Non-pigmented ciliary epithelial cell (primary cell): Measurements from ENCODE around the gene BAG2.

Experiments
- DNase-seq: peaks from one replicate; pipeline ENCODE4 v3.0.0-alpha.2; 2010; ENCODE audit warnings: low read depth

BAG2 gene

DNA sequence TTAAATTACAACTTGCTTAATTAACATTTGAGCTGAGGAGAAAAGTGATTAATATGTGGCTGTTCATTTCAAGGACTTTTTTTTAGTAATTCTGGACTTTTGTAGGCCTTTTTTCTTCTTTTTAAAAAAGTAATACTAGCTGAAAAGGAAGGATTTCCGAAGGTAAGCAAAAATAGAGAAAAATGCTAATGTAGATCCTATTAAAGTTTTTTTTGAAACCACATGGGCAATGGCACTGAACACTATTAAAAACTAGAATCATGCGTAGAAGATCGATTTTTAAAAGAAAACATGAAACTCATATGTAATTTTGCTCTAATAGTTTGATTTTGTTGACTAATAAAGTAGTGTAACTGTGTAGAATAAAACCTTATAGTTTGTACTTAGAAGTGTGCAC lies 2.4 kb downstream of the BAG2 start:
- DNase-seq: no peak

DNA sequence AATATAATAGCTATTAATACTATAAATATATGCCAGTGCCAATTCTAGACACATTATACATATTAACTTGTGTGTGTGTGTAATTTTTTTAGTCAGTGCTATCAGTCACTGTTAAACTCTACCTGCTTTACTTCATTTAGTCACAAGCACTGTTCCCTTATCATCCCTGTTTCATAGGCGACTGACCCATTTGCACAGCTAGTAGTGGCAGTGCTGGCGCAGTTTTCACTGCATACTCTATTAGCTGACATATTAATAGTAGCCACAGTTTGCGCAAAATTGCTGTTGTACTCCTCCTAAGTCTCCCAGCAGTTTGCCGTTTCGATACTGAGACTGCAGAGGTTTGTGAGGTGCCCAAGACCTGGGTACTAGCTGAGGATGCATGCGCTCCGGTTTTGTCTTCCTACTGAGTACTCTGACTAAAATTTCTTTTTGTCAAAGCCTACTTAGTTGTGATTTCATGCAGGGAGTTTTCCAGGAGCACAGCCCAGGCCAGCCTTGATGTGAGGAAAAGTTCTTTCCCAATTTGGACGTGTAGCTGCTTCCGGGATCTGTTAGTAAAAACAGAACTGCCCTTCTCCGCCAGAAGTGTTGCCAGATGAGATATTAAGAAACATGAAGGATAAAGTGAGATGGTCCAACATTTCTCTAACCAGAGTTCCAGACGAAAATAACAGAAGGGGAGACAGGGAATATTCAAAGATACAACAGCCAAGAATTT lies 5.6 kb downstream of the BAG2 start:
- no peak for DNase-seq

DNA sequence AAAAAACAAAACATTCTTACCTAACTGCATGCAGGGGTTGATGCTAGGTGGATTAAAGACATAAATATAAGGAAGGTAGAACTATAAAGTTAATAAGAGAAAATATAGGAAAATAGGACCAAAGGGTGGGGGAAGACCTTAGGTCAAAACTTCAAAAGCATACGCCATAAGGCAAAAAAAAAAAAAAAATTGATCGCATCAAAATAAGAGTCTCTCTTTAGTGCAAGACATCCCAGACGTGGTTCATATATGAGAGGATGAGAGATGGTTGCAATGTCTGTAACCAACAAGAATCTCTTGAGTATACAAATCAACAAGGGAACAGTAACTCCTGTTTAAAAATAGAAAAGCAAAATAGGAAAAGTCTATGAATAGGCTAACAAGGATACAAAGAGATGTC lies 8.5 kb downstream of the BAG2 start:
- no peak for DNase-seq

DNA sequence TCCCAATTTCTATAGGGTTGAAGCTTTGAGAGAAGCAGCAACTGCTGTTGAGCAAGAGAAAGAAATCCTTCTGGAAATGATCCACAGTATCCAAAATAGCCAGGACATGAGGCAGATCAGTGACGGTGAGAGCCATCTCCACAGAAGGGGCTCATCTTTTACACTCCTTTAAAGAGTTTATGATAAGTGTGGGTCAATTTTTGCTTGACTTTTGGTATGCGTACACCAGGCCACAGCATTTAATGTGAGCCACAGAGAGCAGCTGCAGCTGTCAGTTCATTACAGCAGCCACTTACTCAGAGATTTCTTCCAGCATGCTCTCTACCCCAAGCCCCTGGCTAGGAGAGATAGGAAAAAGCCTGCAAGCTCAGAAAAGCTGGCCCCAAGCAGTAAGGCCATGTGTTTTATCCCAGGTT lies 9.9 kb downstream of the BAG2 start:
- DNase-seq: no peak

DNA sequence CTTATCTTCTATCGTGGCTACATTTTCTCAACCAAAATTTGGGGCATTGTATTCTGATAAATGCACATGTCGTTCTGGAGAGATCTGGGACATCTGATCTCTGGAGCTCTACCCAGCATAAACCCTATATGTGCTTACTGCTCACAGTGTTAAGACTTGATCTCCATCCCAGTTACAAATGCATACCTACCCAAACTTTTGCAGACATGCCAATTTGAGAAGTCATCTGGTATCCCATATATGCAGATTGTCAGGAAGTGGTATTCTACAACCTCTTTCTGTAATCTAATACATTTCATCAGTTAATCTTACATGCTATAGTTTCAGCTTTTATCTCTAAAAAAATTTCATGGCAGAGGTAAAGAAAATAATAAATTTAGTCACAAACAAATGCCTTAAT lies 11.2 kb downstream of the BAG2 start:
- no peak for DNase-seq

DNA sequence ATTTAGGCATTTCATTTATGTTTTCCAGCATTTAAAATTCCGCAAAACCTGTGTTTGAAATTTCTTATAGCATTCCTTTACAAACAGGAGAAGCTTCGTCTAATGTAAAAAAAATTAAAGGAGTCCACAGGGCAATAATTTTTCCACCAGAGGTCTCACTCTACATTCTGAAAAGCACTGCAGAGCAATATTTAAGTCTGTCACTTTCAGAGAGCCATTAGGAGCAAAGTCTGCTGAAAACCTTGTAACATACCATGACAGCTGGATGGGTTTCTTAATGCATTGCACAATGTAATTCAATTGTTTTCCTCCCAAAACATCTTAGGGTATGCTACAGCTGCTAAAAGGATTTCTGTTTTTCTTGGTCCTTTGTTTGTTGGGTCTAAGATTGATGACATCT lies 18.0 kb downstream of the BAG2 start:
- DNase-seq: no peak

DNA sequence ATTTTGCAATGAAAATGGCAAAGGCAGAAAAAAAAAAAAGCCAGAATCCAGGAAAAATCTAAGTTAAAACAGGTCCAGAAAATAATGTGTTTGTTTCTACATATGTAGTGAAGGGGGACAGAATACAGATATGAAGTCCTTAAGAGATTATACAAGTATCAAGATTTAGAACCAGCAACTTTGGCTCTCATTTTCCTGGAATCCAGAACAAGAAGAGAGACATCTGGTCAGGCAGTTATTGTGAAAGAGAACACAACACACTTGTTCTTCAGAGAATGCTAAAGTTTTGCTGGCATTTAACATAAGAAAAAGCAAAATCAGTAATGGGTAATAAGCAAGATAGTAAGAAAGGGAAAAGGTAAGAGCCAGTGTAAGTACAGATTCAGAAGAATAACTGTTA lies 21.1 kb downstream of the BAG2 start:
- DNase-seq: no peak

DNA sequence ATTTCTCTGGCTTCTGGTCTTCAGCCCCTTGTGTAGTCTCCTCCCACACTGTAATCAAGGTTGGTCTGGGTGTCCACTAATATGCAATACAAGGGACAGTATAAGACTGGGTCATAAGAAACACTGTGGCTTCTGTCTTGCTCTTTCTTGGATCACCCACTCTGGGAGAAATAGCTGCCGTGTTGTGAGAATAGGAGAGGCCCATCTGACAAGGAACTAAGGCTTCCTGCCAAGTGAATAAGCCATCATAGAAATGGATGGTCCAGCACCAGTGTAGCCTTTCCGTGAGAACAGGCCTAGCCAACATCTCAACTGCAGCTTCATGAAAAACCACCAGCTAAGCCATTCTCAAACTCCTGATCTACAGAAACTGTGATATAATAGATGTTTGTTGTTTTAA lies 23.3 kb downstream of the BAG2 start:
- DNase-seq: no peak

DNA sequence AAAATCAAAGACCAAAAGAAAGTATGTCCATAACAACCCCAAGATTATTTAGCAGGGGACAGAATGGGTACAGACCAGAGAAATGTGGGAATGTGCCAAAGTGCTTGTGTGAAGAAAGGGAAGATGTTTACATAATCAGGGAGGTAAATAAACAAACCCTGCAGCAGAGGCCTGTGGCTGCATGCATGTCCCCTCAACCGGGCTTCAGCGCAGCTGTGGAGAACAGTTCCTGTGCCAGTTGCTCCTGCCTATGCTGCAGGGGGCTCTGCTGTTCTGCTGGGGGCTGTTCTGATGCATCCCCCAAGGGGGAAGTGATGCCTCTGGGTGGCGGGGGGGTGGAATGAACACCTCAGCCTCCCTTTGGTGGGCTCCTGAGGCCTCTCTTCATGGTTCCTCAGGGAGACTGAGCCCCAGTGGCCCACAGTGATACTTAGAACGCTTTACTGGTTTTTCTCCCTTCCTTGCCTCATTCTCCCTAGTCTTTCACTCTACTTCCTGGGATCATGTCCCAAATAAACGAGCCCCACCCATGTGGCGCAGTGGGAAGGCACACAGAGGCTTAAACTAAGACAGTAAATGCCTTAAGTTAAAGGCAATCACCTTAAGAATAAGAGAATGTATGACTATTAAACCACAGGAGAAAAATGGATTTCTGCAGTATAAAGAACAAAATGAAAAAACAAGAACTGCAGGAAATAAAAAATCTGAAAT lies 27.0 kb downstream of the BAG2 start:
- no peak for DNase-seq

DNA sequence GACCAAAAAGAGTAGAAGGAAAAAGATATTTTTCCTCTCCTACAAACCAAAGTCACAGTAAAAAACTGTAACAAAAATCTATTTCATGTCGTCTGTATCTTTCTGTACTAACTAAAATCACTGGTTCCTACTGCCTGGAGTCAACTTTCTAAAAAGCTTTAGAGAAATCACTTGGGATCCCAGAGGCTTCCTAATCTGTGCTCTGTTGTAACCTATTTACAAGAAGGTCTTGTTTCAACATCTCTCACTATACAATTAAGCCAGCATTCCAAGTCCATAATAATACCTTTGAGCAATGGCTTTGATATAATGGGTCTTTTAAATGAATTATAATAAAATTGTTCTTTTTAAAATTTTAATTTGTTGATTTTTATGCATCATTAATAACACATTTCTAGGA lies 29.6 kb downstream of the BAG2 start:
- no peak for DNase-seq

DNA sequence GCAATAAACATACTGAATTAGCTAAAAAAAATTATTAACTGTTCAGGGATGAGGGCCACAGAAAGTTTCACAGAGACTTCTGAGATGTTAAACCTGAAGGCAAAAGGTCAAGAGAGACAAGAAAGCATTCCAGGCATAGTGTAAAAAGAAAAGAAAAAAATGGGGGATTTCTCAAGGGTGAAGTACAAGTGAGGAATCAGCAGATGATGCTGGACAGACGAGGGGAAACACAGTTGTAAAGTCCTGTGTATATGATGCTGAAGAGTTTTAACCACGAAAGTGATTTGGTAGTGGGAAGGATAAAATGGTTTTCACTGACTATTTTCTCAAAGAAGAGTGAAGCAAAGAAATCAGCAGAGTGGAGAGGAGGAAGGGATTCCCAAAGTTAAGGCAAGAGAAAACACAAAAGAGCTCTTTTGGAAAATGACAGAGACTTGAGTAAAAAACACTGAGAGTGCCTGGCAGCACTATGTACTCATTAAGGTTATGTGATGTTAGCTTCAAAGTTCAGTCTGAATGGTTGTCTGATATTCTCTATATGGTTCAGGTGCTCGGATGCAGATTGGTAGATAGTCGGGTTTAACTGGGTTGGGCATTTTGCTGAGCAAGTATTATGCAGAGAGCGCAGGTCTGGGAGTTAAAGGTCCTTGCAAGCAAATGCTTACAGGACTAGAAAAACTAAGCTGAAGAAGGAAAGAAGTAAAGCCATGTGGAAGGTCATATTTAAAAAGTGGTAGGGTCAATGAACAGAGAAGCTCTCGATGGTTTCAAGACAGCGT lies 33.6 kb downstream of the BAG2 start:
- DNase-seq: no peak

DNA sequence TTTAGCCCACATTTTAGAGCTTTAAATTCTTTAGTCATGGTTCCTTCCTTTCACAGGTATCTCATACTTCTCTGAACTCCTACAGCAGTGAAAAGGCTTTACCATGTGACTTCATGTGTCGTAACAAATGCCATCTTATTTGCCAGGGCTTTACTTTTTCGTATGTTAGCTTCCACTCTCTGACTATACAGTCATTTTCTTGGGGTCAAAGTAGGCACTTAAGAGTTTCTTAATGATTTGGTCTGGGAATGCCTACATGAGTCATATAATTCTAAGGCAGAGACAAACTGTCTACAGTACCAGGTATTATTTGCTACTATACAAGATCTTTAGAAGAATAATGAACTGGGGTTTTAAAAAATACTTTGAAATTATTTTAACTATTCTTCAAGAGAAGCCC lies 35.0 kb downstream of the BAG2 start:
- DNase-seq: no peak

DNA sequence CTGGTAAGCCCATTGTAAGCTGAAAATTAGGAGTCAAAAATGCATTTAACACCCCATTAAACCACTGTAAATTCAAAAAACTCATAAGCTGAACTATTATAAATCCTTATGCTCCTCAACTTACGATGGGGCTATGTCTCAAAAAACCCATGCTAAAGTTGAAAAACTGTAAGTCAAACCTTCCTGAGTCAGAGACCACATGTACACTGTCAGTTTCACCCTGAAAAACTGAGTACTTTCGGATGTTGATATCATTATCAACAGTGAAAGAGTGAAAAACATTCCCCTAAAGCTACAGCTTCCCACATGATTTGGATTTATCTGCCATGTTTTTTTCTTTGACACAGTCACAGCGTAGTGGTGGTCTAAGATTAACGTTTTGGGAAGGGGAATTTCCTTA lies 35.7 kb downstream of the BAG2 start:
- DNase-seq: no peak

DNA sequence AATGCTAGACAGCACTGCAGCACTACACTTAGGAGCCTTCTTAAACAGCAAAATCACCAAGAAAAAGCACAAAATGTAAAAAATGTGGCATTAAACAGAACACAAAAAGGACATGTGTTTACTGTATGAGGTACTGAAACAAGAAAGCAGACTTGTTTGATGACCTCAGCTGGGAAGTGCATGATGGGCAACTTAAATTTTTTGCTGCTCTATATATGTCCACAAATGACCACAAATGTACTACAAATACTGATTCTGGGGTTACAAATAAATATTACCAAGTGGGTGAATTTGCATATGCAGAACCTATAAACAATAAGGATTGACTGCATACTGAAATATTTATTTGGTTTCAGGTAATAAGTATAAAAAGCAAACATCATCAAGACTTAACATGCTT lies 36.9 kb downstream of the BAG2 start:
- no peak for DNase-seq

DNA sequence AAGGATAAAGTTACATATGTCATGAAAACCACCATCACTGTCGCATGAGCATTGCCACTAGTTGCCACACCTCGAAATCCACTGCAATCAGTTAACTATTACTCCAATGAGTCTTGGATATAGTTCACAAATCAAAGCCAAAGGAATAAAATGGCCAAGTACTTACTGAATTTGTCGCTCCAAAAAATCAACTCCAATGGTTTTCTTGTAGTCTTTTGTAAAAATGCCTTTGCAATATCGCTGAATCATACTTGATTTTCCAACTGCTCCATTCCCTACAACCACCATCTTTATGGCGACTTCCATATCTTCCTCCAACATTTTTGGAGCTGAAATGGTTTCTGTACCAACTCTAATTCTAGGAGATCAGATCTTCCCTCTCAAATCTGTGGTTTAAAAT lies 37.9 kb downstream of the BAG2 start:
- DNase-seq: no peak

DNA sequence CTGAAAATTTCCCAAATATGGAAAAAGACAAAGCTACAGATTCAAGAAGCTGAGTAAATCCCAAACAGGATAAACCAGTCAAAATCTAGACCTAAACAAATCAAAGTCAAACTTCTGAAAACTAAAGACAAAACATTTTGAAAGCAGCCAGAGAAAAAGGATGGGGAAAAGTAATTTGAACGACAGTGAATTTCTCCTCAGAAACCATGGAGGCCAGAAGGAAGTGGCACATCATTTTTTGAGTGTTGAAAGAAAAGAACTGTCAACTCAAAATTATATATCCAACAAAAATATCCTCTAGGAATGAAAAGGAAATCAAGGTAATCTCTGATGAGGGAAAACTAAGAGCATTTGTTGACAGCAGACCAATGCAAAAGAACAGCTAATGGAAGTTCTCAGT lies 43.1 kb downstream of the BAG2 start:
- DNase-seq: no peak

DNA sequence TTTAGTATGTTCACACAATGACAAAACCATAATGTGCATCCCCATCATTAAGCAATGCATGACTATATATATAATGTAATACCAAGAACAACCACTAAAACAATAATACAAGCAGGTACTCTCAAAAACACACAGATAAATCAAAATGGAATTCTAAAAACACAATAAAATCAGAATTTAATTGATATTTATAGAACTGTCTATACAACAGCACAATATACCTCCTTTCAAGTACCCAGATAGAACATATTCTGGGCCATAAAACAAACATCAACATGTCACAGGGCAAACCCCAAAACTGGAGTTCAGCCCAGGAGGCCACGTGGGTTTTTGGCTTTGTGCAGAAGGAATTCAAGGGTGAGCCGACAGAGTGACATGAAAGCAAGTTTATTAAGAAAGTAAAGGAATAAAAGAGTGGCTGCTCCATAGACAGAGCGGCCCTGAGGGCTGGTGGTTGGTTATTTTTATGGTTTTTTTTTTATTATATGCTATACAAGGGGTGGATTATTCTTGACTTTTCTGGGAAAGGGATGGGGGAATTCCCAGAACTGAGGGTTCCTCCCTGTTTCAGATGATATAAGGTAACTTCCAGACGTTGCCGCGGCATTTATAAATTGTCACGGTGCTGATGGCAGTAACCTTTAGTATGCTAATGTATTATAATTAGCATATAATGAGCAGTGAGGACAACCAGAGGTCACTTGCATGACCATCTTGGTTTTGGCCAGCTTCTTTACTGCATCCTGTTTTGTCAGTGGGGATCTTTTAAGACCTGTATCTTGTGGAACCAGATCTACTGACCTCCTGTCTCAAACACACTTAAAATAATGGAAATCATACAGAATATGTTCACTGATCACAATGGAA lies 44.3 kb downstream of the BAG2 start:
- no peak for DNase-seq

DNA sequence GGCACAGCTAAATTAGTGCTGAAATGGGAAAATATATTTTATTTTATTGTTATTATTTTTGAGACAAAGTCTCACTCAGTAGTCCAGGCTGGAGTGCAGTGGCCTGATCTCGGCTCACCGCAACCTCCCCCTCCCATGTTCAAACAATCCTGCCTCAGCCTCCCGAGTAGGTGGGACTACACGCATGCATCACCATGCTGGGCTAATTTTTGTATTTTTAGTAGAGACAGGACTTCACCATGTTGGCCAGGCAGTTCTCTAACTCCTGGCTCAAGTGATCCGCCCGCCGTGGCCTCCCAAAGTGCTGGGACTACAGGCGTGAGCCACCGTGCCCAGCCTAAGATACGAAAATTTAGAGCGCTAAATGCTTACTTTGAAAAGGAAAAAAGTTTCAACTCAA lies 45.1 kb downstream of the BAG2 start:
- DNase-seq: no peak

DNA sequence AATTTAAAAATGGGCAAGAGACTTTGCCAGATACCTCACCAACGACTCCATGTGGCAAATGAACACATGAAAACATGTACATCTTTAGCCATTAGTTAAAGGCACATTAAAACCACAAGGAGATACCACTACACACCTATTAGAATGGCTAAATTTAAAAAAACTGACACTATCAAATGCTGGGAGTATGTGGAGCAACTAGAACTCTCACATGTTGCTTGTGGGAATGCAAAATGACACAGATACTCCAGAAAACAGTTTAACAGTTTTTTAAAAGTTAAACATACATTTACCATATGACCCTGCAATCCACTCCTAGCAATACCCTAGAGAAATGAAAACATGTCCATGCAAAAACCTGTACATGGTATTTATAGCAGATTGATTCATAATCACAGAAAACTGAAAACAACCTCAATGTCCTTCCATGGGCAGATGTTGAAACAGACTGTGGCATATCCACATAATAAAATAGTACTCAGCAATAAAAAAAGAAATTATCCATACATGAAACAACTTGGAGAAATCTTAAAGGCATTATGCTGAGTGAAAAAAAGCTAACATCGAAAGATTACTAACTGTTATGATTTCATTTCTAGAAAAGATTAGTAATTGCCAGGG lies 48.1 kb downstream of the BAG2 start:
- DNase-seq: no peak

DNA sequence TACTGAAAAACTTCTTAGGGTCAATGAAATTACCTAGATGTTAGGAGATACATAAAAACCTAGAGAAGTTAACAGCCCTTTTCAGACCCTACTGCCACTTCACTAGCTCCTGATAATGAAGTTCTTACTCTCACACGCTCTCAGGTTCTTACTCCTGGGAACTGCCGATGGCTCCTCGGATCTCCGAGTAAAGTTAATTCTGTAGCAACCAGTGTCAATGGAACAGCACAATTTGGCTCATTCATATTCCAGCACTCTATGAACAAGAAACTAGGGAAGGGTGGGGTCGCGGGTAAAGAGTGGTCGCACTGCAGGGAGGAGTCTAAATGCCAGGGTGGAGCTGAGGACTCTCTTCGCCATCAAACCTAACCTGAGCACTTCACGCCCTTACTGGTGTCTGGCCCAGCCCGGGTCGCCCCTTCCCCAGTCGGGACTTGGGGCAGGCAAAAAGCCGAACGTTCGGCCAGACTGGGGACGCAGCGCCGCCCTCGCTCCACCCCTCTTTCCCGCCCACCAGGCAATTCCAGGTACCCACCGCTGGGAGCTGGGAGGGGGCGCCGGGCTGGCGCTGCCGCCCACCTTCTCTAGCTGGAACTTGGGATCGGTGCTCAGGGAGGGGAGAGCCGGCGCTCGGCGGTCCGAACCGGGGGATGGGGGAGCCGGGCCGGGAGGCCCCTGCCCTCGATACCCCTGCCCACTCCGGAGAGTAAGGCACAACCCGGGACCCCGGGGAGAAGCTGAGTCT lies 49.2 kb downstream of the BAG2 start:
- no peak for DNase-seq
